HG03280 (cell line): ENCODE measurements around the gene TNP2.
"Not testable (repeated sequence)": the region's sequence is repeated elsewhere in the genome, so short reads cannot be mapped to it uniquely, and the experiment has no call there.

Experiments used
- ATAC-seq: cut with Tn5 transposase; IDR thresholded peaks from one replicate; pipeline ENCODE4 v1.9.1; 2021; ENCODE audit warnings: mild to moderate bottlenecking, moderate library complexity; ENCODE audit not compliant: unreplicated experiment

Gene TNP2

GRCh38 chr16:11225677-11226549 lies 43.2 kb downstream of the TNP2 start:
- no peak for ATAC-seq

- ATAC-seq: peak; percentile 81
Measured at GRCh38 chr16:11224894-11225676, 44.0 kb downstream of the TNP2 start.

GRCh38 chr16:11224096-11224893 lies 44.8 kb downstream of the TNP2 start:
- ATAC-seq: no peak

- ATAC-seq: not testable (repeated sequence)
Measured at GRCh38 chr16:11220507-11220906, 48.6 kb downstream of the TNP2 start.

GRCh38 chr16:11219178-11219577 lies 49.9 kb downstream of the TNP2 start:
- ATAC-seq: no peak

GRCh38 chr16:11218604-11218962 lies 50.5 kb downstream of the TNP2 start:
- ATAC-seq: no peak
